ENCODE measurements around the gene HSPA1L.

Gene HSPA1L

DNA sequence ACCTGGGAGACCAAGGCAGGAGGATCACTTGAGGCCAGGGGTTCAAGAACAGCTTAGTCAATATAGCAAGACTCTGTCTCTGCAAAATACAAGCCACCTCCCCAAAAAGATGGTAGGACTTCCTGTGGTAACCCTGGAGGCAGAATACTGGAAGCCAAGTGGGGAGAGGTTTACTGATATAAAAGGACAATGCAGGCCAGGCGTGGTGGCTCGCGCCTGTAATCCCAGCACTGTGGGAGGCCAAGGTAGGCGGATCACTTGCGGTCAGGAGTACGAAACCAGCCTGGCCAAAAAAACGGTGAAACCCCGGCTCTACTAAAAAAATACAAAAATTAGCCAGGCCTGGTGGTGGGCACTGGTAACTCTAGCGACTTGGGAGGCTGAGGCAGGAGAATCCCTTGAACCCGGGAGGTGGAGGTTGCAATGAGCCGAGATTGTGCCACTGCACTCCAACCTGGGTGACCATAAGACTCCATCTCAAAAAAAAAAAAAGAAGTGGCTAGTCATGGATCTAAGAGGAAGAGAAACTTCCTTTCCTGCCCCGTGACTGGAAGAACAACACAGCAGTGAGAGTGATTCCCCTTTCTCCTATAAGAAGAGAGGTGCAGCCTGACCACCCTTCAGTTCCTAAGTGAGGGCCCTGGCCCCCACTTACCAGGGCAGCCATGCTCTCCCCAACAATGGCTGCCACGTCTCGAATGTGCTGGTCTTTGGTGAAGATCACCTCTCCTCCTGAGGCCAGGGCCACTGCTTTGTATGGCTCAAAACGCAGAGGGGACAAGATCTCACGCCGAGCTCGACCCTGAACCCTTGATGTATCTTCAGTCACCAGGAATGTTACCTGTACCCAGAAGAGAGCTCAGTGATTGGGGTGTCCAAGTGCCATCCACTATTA lies 46.5 kb downstream of the HSPA1L start:
- Histone ChIP-seq H3K27ac (ENCODE audit: extremely low read depth, low read depth, low read length) (no peak overlapping the region), H3K4me1 (ENCODE audit: control insufficient read depth, insufficient read depth, low read length) (no peaks in the 10 kb centered on the region), H3K36me3 (ENCODE audit: control insufficient read depth in 2 of 2, insufficient read depth in 1 of 2, low read length in 2 of 2) (peaks cover 0 to 13% of the 10 kb centered on the region in 2 experiments; a peak in 1 of 3 replicates), H3K4me3 (ENCODE audit: low read depth, low read length) (no peak overlapping the region), H3K9me3 (ENCODE audit: control insufficient read depth, insufficient read depth, low read depth, low read length) (no peaks in the 10 kb centered on the region)
- ChIA-PET CTCF (interaction anchor here (0.5 to 2.6 kb wide), 25 partner anchors 8 to 820 kb away, joined by 3 to 50 read pairs (median 10); partner anchors contain the start of genes CLIC1, DDAH2, LSM2 and LY6G5C), POLR2A (interaction anchor here (1.0 to 7.2 kb wide), 8 partner anchors 19 to 114 kb away, joined by 3 to 48 read pairs (median 3); partner anchors contain the start of genes HSPA1B and NEU1)
- TF ChIP-seq PRDM1 (tag by site-specific recombination; IDR thresholded peaks at IDR 0.05) (peak; percentile 32; the same call in 1 of the 2 replicates), RBAK (tag by site-specific recombination; IDR thresholded peaks at IDR 0.05) (no peak), ZNF510 (tag by site-specific recombination; IDR thresholded peaks at IDR 0.05; ENCODE audit: insufficient replicate concordance) (no peak)

DNA sequence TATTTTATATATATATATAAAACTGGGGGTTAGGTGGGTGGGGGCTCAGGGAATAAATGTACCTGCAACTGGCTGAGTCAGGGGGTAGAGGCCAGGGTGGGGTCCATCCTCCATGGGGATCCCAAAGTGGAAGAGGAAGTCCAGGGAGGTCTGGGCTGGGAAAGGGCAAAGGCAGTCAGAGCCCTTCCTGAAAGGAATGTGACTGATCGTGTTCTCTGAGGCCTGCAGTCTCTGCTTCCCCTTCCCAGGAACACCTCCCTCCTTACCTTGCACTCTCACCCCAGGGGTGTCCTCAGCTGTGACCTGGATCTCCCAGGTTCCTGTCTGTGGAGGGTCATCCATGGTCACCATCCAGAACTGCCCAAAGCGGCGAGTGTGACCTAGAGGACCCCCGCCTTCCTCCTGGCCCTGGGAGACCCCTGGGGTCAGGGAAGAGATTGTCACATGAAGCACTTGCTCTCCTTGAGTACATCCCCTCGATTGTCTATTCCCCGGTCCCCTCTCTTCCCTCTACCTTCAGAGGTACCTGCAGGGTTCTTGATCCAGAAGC lies 47.9 kb downstream of the HSPA1L start:
- Histone ChIP-seq H3K4me1 (ENCODE audit: control insufficient read depth, insufficient read depth, low read length) (no peaks in the 10 kb centered on the region), H3K27ac (ENCODE audit: extremely low read depth, low read depth, low read length) (no peak overlapping the region), H3K36me3 (ENCODE audit: control insufficient read depth in 2 of 2, insufficient read depth in 1 of 2, low read length in 2 of 2) (peaks cover 2 to 28% of the 10 kb centered on the region in 2 experiments; a peak in 1 of 3 replicates), H3K9me3 (ENCODE audit: control insufficient read depth, insufficient read depth, low read depth, low read length) (no peaks in the 10 kb centered on the region), H3K4me3 (ENCODE audit: low read depth, low read length) (no peak overlapping the region)
- ChIA-PET CTCF (interaction anchor here (1.0 to 1.9 kb wide), 2 partner anchors 29 to 86 kb away, joined by 3 to 6 read pairs; partner anchors contain the start of genes LY6G5C and VARS1), POLR2A (interaction anchor here (1.2 kb wide), 1 partner anchor 60 kb away, joined by 5 read pairs; the partner anchor contains the start of gene HSPA1B)
- TF ChIP-seq, protein P1, sequence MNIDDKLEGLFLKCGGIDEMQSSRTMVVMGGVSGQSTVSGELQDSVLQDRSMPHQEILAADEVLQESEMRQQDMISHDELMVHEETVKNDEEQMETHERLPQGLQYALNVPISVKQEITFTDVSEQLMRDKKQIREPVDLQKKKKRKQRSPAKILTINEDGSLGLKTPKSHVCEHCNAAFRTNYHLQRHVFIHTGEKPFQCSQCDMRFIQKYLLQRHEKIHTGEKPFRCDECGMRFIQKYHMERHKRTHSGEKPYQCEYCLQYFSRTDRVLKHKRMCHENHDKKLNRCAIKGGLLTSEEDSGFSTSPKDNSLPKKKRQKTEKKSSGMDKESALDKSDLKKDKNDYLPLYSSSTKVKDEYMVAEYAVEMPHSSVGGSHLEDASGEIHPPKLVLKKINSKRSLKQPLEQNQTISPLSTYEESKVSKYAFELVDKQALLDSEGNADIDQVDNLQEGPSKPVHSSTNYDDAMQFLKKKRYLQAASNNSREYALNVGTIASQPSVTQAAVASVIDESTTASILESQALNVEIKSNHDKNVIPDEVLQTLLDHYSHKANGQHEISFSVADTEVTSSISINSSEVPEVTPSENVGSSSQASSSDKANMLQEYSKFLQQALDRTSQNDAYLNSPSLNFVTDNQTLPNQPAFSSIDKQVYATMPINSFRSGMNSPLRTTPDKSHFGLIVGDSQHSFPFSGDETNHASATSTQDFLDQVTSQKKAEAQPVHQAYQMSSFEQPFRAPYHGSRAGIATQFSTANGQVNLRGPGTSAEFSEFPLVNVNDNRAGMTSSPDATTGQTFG (tag by site-specific recombination; IDR thresholded peaks at IDR 0.05; ENCODE audit: borderline replicate concordance), result no peak
- TF ChIP-seq ZNF202 (tag by site-specific recombination; IDR thresholded peaks at IDR 0.05; ENCODE audit: borderline replicate concordance) (no peak), GLI4 (tag by site-specific recombination; IDR thresholded peaks at IDR 0.05) (no peak), ZBTB7A (tag by site-specific recombination; IDR thresholded peaks at IDR 0.05; ENCODE audit: low read depth) (no peak), ZBTB17 (tag by site-specific recombination; IDR thresholded peaks at IDR 0.05) (no peak), ZNF274 (IDR thresholded peaks at IDR 0.05; ENCODE audit: low read length) (no peak), ZNF274 (tag by site-specific recombination; IDR thresholded peaks at IDR 0.05; ENCODE audit: borderline replicate concordance) (no peak), ZNF558 (tag by site-specific recombination; IDR thresholded peaks at IDR 0.05) (no peak), ZNF785 (tag by site-specific recombination; IDR thresholded peaks at IDR 0.05) (no peak)
- TF ChIP-seq, protein P2, sequence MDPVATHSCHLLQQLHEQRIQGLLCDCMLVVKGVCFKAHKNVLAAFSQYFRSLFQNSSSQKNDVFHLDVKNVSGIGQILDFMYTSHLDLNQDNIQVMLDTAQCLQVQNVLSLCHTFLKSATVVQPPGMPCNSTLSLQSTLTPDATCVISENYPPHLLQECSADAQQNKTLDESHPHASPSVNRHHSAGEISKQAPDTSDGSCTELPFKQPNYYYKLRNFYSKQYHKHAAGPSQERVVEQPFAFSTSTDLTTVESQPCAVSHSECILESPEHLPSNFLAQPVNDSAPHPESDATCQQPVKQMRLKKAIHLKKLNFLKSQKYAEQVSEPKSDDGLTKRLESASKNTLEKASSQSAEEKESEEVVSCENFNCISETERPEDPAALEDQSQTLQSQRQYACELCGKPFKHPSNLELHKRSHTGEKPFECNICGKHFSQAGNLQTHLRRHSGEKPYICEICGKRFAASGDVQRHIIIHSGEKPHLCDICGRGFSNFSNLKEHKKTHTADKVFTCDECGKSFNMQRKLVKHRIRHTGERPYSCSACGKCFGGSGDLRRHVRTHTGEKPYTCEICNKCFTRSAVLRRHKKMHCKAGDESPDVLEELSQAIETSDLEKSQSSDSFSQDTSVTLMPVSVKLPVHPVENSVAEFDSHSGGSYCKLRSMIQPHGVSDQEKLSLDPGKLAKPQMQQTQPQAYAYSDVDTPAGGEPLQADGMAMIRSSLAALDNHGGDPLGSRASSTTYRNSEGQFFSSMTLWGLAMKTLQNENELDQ (tag by site-specific recombination; IDR thresholded peaks at IDR 0.05; ENCODE audit: low read depth), result no peak

All from HEK293 (cell line).